GM19328 (cell line): ENCODE results near the gene USH2A.

Source experiments
- ATAC-seq: cut with Tn5 transposase; IDR thresholded peaks from one replicate; pipeline ENCODE4 v1.9.1; 2021; ENCODE audit warnings: mild to moderate bottlenecking, moderate library complexity; ENCODE audit not compliant: unreplicated experiment

The USH2A gene

GRCh38 chr1:216422821-216423520 is at the start of gene USH2A:
TSS of gene USH2A (minus strand) at chr1:216423448. CDS start at chr1:216422336, 1,112 bp downstream.
- ATAC-seq, result no peak

- ATAC-seq, result no peak
These were observed 43.0 kb upstream of the USH2A start for GRCh38 chr1:216466162-216466801.

- no peak for ATAC-seq
These were observed 41.2 kb upstream of the USH2A start for GRCh38 chr1:216464489-216464888.

- ATAC-seq, result no peak
These were observed 39.0 kb upstream of the USH2A start for GRCh38 chr1:216462066-216462775.

- no peak for ATAC-seq
These were observed 38.2 kb upstream of the USH2A start for GRCh38 chr1:216461466-216461865.

- ATAC-seq, result no peak
These were observed 36.5 kb upstream of the USH2A start for GRCh38 chr1:216459651-216460207.

- no peak for ATAC-seq
These were observed 35.6 kb upstream of the USH2A start for GRCh38 chr1:216458812-216459211.

GRCh38 chr1:216457356-216457755 is 34.1 kb upstream of the USH2A start:
- no peak for ATAC-seq

GRCh38 chr1:216456682-216457081 is 33.4 kb upstream of the USH2A start:
- no peak for ATAC-seq

GRCh38 chr1:216453777-216454176 is 30.5 kb upstream of the USH2A start:
- no peak for ATAC-seq

GRCh38 chr1:216450227-216450626 is 27.0 kb upstream of the USH2A start:
- no peak for ATAC-seq

GRCh38 chr1:216448011-216448510 is 24.8 kb upstream of the USH2A start:
- ATAC-seq, result no peak

GRCh38 chr1:216437603-216438002 is 14.4 kb upstream of the USH2A start:
- ATAC-seq, result no peak

- no peak for ATAC-seq
These were observed 11.0 kb upstream of the USH2A start for GRCh38 chr1:216434232-216434631.

- ATAC-seq, result no peak
These were observed 9.9 kb upstream of the USH2A start for GRCh38 chr1:216433175-216433574.

- ATAC-seq, result no peak
These were observed 7.5 kb upstream of the USH2A start for GRCh38 chr1:216430744-216431143.

- ATAC-seq, result no peak
These were observed 2.3 kb upstream of the USH2A start for GRCh38 chr1:216425577-216425976.

- no peak for ATAC-seq
These were observed 2.5 kb downstream of the USH2A start for GRCh38 chr1:216420746-216421145.

GRCh38 chr1:216420263-216420662 is 3.0 kb downstream of the USH2A start:
- no peak for ATAC-seq

- no peak for ATAC-seq
These were observed 6.8 kb downstream of the USH2A start for GRCh38 chr1:216416488-216416887.

GRCh38 chr1:216410026-216410425 is 13.2 kb downstream of the USH2A start:
- no peak for ATAC-seq
